GM23338 (cell line): ENCODE measurements around the gene TCP11L1. TPM values are rescaled to one million over a fixed set of nuclear protein-coding genes. Genes with fewer than 3 reads are reported as not detected.

Experiments used
- ATAC-seq: fragments of 200-7000 bp; cut with Tn5 transposase; 3 replicates; pipeline ENCODE4 v1.9.1; 2020
- DNase-seq: peaks from one replicate; pipeline ENCODE4 v3.0.0-alpha.2; 2015; ENCODE audit warnings: low spot score
- H2AFZ ChIP-seq: fragments of 200-600 bp; sonication (generic); 2 replicates; pipeline ENCODE4 v1.8.0; 2016; ENCODE audit warnings: antibody characterized with exemption, mild to moderate bottlenecking, moderate library complexity
- H3F3A ChIP-seq: fragments of 200-600 bp; sonication (generic); replicated peaks from 2 replicates; pipeline ENCODE4 v1.8.0; 2017; ENCODE audit warnings: antibody characterized with exemption, mixed run types, low read depth
- H3K27ac ChIP-seq: fragments of 200-600 bp; sonication (generic); 2 replicates; pipeline ENCODE4 v1.6.1; 2016; ENCODE audit warnings: low read depth
- H3K27me3 ChIP-seq: fragments of 200-600 bp; sonication (generic); 2 replicates; pipeline ENCODE4 v1.8.0; 2016; ENCODE audit warnings: mild to moderate bottlenecking, mixed run types, moderate library complexity; ENCODE audit not compliant: insufficient read depth
- H3K36me3 ChIP-seq: fragments of 200-600 bp; sonication (generic); 2 replicates; pipeline ENCODE4 v1.8.0; 2016; ENCODE audit warnings: mild to moderate bottlenecking; ENCODE audit not compliant: insufficient read depth
- H3K4me1 ChIP-seq: fragments of 200-600 bp; sonication (generic); 2 replicates; pipeline ENCODE4 v1.8.0; 2016; ENCODE audit warnings: mild to moderate bottlenecking, moderate library complexity; ENCODE audit not compliant: insufficient read depth
- H3K4me2 ChIP-seq: fragments of 200-600 bp; sonication (generic); 2 replicates; pipeline ENCODE4 v1.7.1; 2017; ENCODE audit warnings: mixed run types
- H3K4me3 ChIP-seq: fragments of 200-600 bp; sonication (generic); 2 replicates; pipeline ENCODE4 v1.6.1; 2016; ENCODE audit warnings: mixed run types
- H3K79me2 ChIP-seq: fragments of 200-600 bp; sonication (generic); replicated peaks from 2 replicates; pipeline ENCODE4 v1.8.0; 2017; ENCODE audit warnings: mild to moderate bottlenecking; ENCODE audit not compliant: insufficient read depth
- H3K9me2 ChIP-seq: fragments of 200-600 bp; sonication (generic); 2 replicates; pipeline ENCODE4 v1.8.0; 2017; ENCODE audit not compliant: insufficient read depth
- H4K20me1 ChIP-seq: fragments of 200-600 bp; sonication (generic); replicated peaks from 2 replicates; pipeline ENCODE4 v1.8.0; 2017; ENCODE audit warnings: mild to moderate bottlenecking; ENCODE audit not compliant: insufficient read depth
- H3K27ac Mint-ChIP-seq: 2 replicates; pipeline ENCODE4 v1.8.0; 2020; ENCODE audit warnings: inconsistent platforms, mild to moderate bottlenecking, moderate library complexity, mixed read lengths
- H3K27me3 Mint-ChIP-seq: 3 replicates; pipeline ENCODE4 v1.8.0; 2022; ENCODE audit warnings: low read depth, mild to moderate bottlenecking, moderate library complexity, mixed read lengths, inconsistent platforms; ENCODE audit not compliant: insufficient read depth, poor library complexity
- H3K36me3 Mint-ChIP-seq: 3 replicates; pipeline ENCODE4 v1.8.0; 2021; ENCODE audit warnings: low read depth, mild to moderate bottlenecking, inconsistent platforms, moderate library complexity, mixed read lengths
- H3K4me1 Mint-ChIP-seq: 3 replicates; pipeline ENCODE4 v1.8.0; 2020; ENCODE audit warnings: mild to moderate bottlenecking, inconsistent platforms, mixed read lengths
- H3K4me3 Mint-ChIP-seq: 3 replicates; pipeline ENCODE4 v1.8.0; 2021; ENCODE audit warnings: moderate library complexity, mild to moderate bottlenecking, inconsistent platforms, mixed read lengths
- H3K9me3 Mint-ChIP-seq: 3 replicates; pipeline ENCODE4 v1.8.0; 2020; ENCODE audit warnings: moderate library complexity, mild to moderate bottlenecking, inconsistent platforms, mixed read lengths
- CREB1 ChIP-seq: fragments of 250-450 bp; sonication (Bioruptor Pico); IDR thresholded peaks from 2 replicates; pipeline ENCODE4 v1.5.0; 2020; ENCODE audit warnings: low read depth, mild to moderate bottlenecking, moderate library complexity
- EZH2 ChIP-seq: fragments of 200-600 bp; sonication (generic); IDR thresholded peaks from one replicate; pipeline ENCODE4 v1.8.0; 2017; ENCODE audit warnings: antibody characterized with exemption, mild to moderate bottlenecking, low read depth; ENCODE audit not compliant: unreplicated experiment
- EZH2phosphoT487 ChIP-seq: fragments of 200-600 bp; sonication (generic); IDR thresholded peaks from one replicate; pipeline ENCODE4 v1.8.1; 2018; ENCODE audit warnings: antibody characterized with exemption; ENCODE audit not compliant: unreplicated experiment
- JUNB ChIP-seq: IDR thresholded peaks from one replicate; pipeline ENCODE4 v1.6.1; 2016; ENCODE audit warnings: antibody characterized with exemption; ENCODE audit not compliant: unreplicated experiment
- NANOG ChIP-seq: IDR thresholded peaks from 2 replicates; pipeline ENCODE4 v1.6.1; 2016; ENCODE audit warnings: antibody characterized with exemption, borderline replicate concordance
- REST ChIP-seq: IDR thresholded peaks from one replicate; pipeline ENCODE4 v1.6.1; 2018; ENCODE audit warnings: antibody characterized with exemption; ENCODE audit not compliant: unreplicated experiment
- ZNF114 ChIP-seq: fragments of 250-450 bp; sonication (Bioruptor Pico); IDR thresholded peaks from 2 replicates; pipeline ENCODE4 v1.5.0; 2020; ENCODE audit warnings: mild to moderate bottlenecking, moderate library complexity
- polyA plus RNA-seq: library from polyadenylated mRNA; unstranded; fragments of >200 nt; fragmentation: Nextera tagmentation; extraction: Ambion mirVana; gene quantifications from 2 replicates; pipeline ENCODE4 v1.2.1, GENCODE V29; 2016
- total RNA-seq: library from RNA; depleted of rRNA; stranded (reverse); fragments of >200 nt; shearing (Covaris generic); gene quantifications from 2 replicates; pipeline ENCODE4 v1.2.3, GENCODE V29; 2014

The TCP11L1 gene
- total and polyA plus RNA-seq, 2 experiments from 2014 or later, result 5.0 to 39.0 TPM

- ATAC-seq (no peak), DNase-seq (no peak)
- H3K36me3 Mint-ChIP-seq, result peaks cover 40% of the 10 kb centered on the region
- Histone ChIP-seq H3K27me3 (no peaks in the 10 kb centered on the region), H3K4me1 (peaks cover 8% of the 10 kb centered on the region; the same call in 1 of the 2 replicates), H3K4me3 (no peak overlapping the region), H2AFZ (no peak overlapping the region), H3K36me3 (peaks cover 17% of the 10 kb centered on the region), H3F3A (no peaks in the 10 kb centered on the region), H3K4me2 (no peak overlapping the region), H3K27ac (peak overlapping the region; percentile 29; the same call in 1 of the 2 replicates), H3K79me2 (no peaks in the 10 kb centered on the region), H3K9me2 (no peaks in the 10 kb centered on the region), H4K20me1 (no peaks in the 10 kb centered on the region)
- peak overlapping the region; percentile 66; the same call in 1 of the 2 replicates for H3K27ac Mint-ChIP-seq
- peaks cover 18% of the 10 kb centered on the region for H3K4me1 Mint-ChIP-seq
- TF ChIP-seq EZH2phosphoT487, result no peak
- TF ChIP-seq EZH2, result no peak
- no peak for TF ChIP-seq JUNB
- TF ChIP-seq ZNF114, result no peak
- no peak for TF ChIP-seq CREB1 (CRISPR knock-in tag)
- H3K9me3 Mint-ChIP-seq, result no peaks in the 10 kb centered on the region
- H3K27me3 Mint-ChIP-seq, result peaks cover 4% of the 10 kb centered on the region
- H3K4me3 Mint-ChIP-seq, result no peak overlapping the region
These were observed 20.1 kb downstream of the TCP11L1 start for GRCh38 chr11:33059331-33060007.

- peaks cover 4% of the 10 kb centered on the region for H3K27me3 Mint-ChIP-seq
These were observed 20.9 kb downstream of the TCP11L1 start for GRCh38 chr11:33060271-33060670.

GRCh38 chr11:33062137-33062536 lies 22.8 kb downstream of the TCP11L1 start:
- Histone ChIP-seq H2AFZ (no peak overlapping the region), H3K4me2 (no peak overlapping the region), H3F3A (0 out of 2 replicates have a peak, but pooled peaks cover 2% of the 10 kb centered on the region), H3K79me2 (no peaks in the 10 kb centered on the region), H3K27ac (no peak overlapping the region), H3K4me1 (peaks cover 9% of the 10 kb centered on the region; the same call in 1 of the 2 replicates), H3K4me3 (no peak overlapping the region), H3K27me3 (no peaks in the 10 kb centered on the region), H4K20me1 (peaks cover 3% of the 10 kb centered on the region; the same call in 1 of the 2 replicates), H3K9me2 (no peaks in the 10 kb centered on the region), H3K36me3 (peaks cover 17% of the 10 kb centered on the region)
- DNase-seq (no peak), ATAC-seq (no peak)
- H3K4me1 Mint-ChIP-seq, result peaks cover 22% of the 10 kb centered on the region
- peaks cover 4% of the 10 kb centered on the region for H3K27me3 Mint-ChIP-seq
- H3K4me3 Mint-ChIP-seq, result no peak overlapping the region
- H3K27ac Mint-ChIP-seq, result no peak overlapping the region
- no peaks in the 10 kb centered on the region for H3K9me3 Mint-ChIP-seq
- H3K36me3 Mint-ChIP-seq, result peaks cover 47% of the 10 kb centered on the region
- TF ChIP-seq EZH2 (no peak), REST (no peak)

More at GRCh38 chr11:33060271-33060670, 20.9 kb downstream of the TCP11L1 start:
- peaks cover 17% of the 10 kb centered on the region for H3K36me3 ChIP-seq
- H3K27ac ChIP-seq, result peak overlapping the region; percentile 29; the same call in 1 of the 2 replicates
- H3K27me3 ChIP-seq, result no peaks in the 10 kb centered on the region
- peak overlapping the region; percentile 61 for H3K27ac Mint-ChIP-seq
- no peaks in the 10 kb centered on the region for H3K9me2 ChIP-seq
- no peak overlapping the region for H3K4me2 ChIP-seq
- H3K4me1 ChIP-seq, result peaks cover 9% of the 10 kb centered on the region; the same call in 1 of the 2 replicates
- H3K9me3 Mint-ChIP-seq, result no peaks in the 10 kb centered on the region
- DNase-seq, result no peak
- no peaks in the 10 kb centered on the region for H3K79me2 ChIP-seq
- TF ChIP-seq NANOG, result no peak
- no peak overlapping the region for H3K4me3 Mint-ChIP-seq
- no peak overlapping the region for H2AFZ ChIP-seq
- no peak for ATAC-seq
- no peak overlapping the region for H3K4me3 ChIP-seq
- H3F3A ChIP-seq, result 0 out of 2 replicates have a peak, but pooled peaks cover 2% of the 10 kb centered on the region
- H3K36me3 Mint-ChIP-seq, result peaks cover 40% of the 10 kb centered on the region
- H3K4me1 Mint-ChIP-seq, result peaks cover 22% of the 10 kb centered on the region
- H4K20me1 ChIP-seq, result 0 out of 2 replicates have a peak, but pooled peaks cover 3% of the 10 kb centered on the region
